Gastroesophageal sphincter (tissue), 4 donors: ENCODE data around the gene ADAMTS14. TPM values are rescaled to one million over a fixed set of nuclear protein-coding genes. Genes with fewer than 3 reads are reported as not detected.

Experiments
- ATAC-seq: fragments of 150-250 bp; one replicate; pipeline ENCODE4 v1.9.1; 2016; ENCODE audit warnings: mild to moderate bottlenecking, moderate library complexity
- H3K27ac ChIP-seq, 4 donors: fragments of 200-600 bp; sonication (generic) in 3 of 4; 1 replicate in 3 of 4; 2 replicates in 1 of 4; pipeline ENCODE4 v1.5.1; 2016 to 2019
- H3K27me3 ChIP-seq: fragments of 200-600 bp; sonication (generic); one replicate; pipeline ENCODE4 v1.5.1; 2019
- H3K36me3 ChIP-seq, 2 donors: fragments of 200-600 bp; sonication (generic); one replicate each; pipeline ENCODE4 v1.5.1; 2019; ENCODE audit warnings: control low read depth in 1 of 2
- H3K4me1 ChIP-seq, 3 donors: fragments of 200-600 bp; sonication (generic); 1 replicate in 2 of 3; 2 replicates in 1 of 3; pipeline ENCODE4 v1.5.1; 2016 to 2019; ENCODE audit warnings: control low read depth in 2 of 3
- H3K4me3 ChIP-seq, 2 donors: fragments of 200-600 bp; sonication (generic); one replicate each; pipeline ENCODE4 v1.5.1; 2019; ENCODE audit warnings: mild to moderate bottlenecking in 1 of 2, moderate library complexity in 1 of 2
- H3K9me3 ChIP-seq, 3 donors: fragments of 200-600 bp; sonication (generic); one replicate each; pipeline ENCODE4 v1.5.1; 2017 to 2019; ENCODE audit warnings: control low read depth in 2 of 3
- CTCF ChIP-seq, 4 experiments: fragments of 200-600 bp in 2 of 4; fragments of 450-650 bp in 2 of 4; sonication (generic) in 1 of 4; IDR thresholded peaks; one replicate each; pipeline ENCODE4 v1.5.1; 2017 to 2019; ENCODE audit warnings: antibody characterized with exemption in 4 of 4, mild to moderate bottlenecking in 2 of 4, moderate library complexity in 2 of 4
- EP300 ChIP-seq: sonication (generic); formaldehyde crosslinking; IDR thresholded peaks from one replicate; pipeline ENCODE4 v1.6.1; 2017; ENCODE audit warnings: antibody characterized with exemption, mild to moderate bottlenecking
- POLR2A ChIP-seq, 2 donors: fragments of 450-650 bp; IDR thresholded peaks; one replicate each; pipeline ENCODE4 v1.6.1; 2017; ENCODE audit warnings: antibody characterized with exemption in 2 of 2, mild to moderate bottlenecking in 2 of 2, moderate library complexity in 1 of 2
- POLR2AphosphoS5 ChIP-seq: sonication (generic); formaldehyde crosslinking; IDR thresholded peaks from one replicate; pipeline ENCODE4 v1.6.1; 2017; ENCODE audit warnings: antibody characterized with exemption
- WGBS, 2 donors: methylation state at CpG; one replicate each; pipeline ENCODE4 v1.1.5; 2018; ENCODE audit warnings: low coverage in 1 of 2; 5-methylcytosine and 5-hydroxymethylcytosine counted together
- total RNA-seq, 4 donors: library from RNA; depleted of rRNA; stranded (reverse); fragments of >200 nt; gene quantifications; one replicate each; pipeline ENCODE4 v1.1.0, GENCODE V29; 2016

ADAMTS14 gene
- total RNA-seq, 4 donors from 2014 or later: 0.04 to 0.27 TPM; not detected in 2

GRCh38 chr10:70668454-70668970 is 3.8 kb upstream of the ADAMTS14 start:
- Histone ChIP-seq H3K27ac (no peak overlapping the region), H3K4me1 (peaks cover 0 to 17% (median 5%) of the 10 kb centered on the region in 3 donors), H3K4me3 (no peak overlapping the region), H3K9me3 (no peaks in the 10 kb centered on the region), H3K27me3 (peaks cover 25% of the 10 kb centered on the region), H3K36me3 (no peaks in the 10 kb centered on the region)
- TF ChIP-seq POLR2AphosphoS5 (no peak), POLR2A (IDR thresholded peaks at IDR 0.05) (no peak), CTCF (IDR thresholded peaks at IDR 0.05) (no peak), EP300 (no peak)
- 91 to 95% methylated on average over 6 to 9 of the region's 10 CpGs for WGBS, 2 donors
- no peak for ATAC-seq

GRCh38 chr10:70669015-70669414 is 3.3 kb upstream of the ADAMTS14 start:
- Histone ChIP-seq H3K27me3 (peaks cover 30% of the 10 kb centered on the region), H3K4me3 (no peak overlapping the region), H3K9me3 (no peaks in the 10 kb centered on the region), H3K36me3 (no peaks in the 10 kb centered on the region), H3K4me1 (peaks cover 0 to 22% (median 10%) of the 10 kb centered on the region in 3 donors), H3K27ac (no peak overlapping the region)
- ATAC-seq: no peak
- TF ChIP-seq CTCF (IDR thresholded peaks at IDR 0.05) (no peak), POLR2A (IDR thresholded peaks at IDR 0.05) (no peak), EP300 (no peak), POLR2AphosphoS5 (no peak)

- peaks cover 39% of the 10 kb centered on the region for H3K27me3 ChIP-seq
- no peak overlapping the region for H3K4me3 ChIP-seq
- no peaks in the 10 kb centered on the region for H3K9me3 ChIP-seq
- WGBS, 2 donors: 82 to 95% methylated on average over 4 to 7 of the region's 7 CpGs
- no peaks in the 10 kb centered on the region for H3K36me3 ChIP-seq
- no peak for ATAC-seq
- TF ChIP-seq POLR2A (IDR thresholded peaks at IDR 0.05) (no peak), POLR2AphosphoS5 (no peak), EP300 (no peak)
- no peak overlapping the region for H3K27ac ChIP-seq
- H3K4me1 ChIP-seq: peaks cover 0 to 24% (median 11%) of the 10 kb centered on the region in 3 donors
Measured at GRCh38 chr10:70669732-70670317, 2.5 kb upstream of the ADAMTS14 start.

- WGBS, 2 donors: no CpG with 5 or more reads among the region's 5 CpGs
- Histone ChIP-seq H3K27ac (no peak overlapping the region), H3K4me3 (peak overlapping the region in 1 of 2 donors; percentile 50), H3K4me1 (peaks cover 0 to 24% (median 11%) of the 10 kb centered on the region in 3 donors), H3K9me3 (no peaks in the 10 kb centered on the region), H3K27me3 (peaks cover 57% of the 10 kb centered on the region), H3K36me3 (no peaks in the 10 kb centered on the region)
- TF ChIP-seq POLR2AphosphoS5 (no peak), POLR2A (IDR thresholded peaks at IDR 0.05) (no peak), CTCF (IDR thresholded peaks at IDR 0.05) (no peak), EP300 (no peak)
- ATAC-seq: no peak
Measured at GRCh38 chr10:70671619-70672164, 614 bp upstream of the ADAMTS14 start.

GRCh38 chr10:70673043-70673928 is 980 bp downstream of the ADAMTS14 start:
- no peak for TF ChIP-seq EP300
- TF ChIP-seq POLR2A (IDR thresholded peaks at IDR 0.05): no peak
- no peak for TF ChIP-seq CTCF (IDR thresholded peaks at IDR 0.05)
- no peak for TF ChIP-seq POLR2AphosphoS5

More at GRCh38 chr10:70673043-70673928, 980 bp downstream of the ADAMTS14 start:
- 18 to 28% methylated on average over 6 to 11 of the region's 14 CpGs for WGBS, 2 donors
- Histone ChIP-seq H3K27me3 (peaks cover 64% of the 10 kb centered on the region), H3K9me3 (no peaks in the 10 kb centered on the region), H3K36me3 (no peaks in the 10 kb centered on the region), H3K4me1 (peaks cover 0 to 24% (median 11%) of the 10 kb centered on the region in 3 donors), H3K4me3 (peak overlapping the region in 1 of 2 donors; percentile 50), H3K27ac (peak overlapping the region in 1 of 4 donors; percentile 29)
- ATAC-seq: peak; percentile 65
